HG02870 (cell line): ENCODE measurements around the gene KDM4B.
"Not testable (repeated sequence)": the region's sequence is repeated elsewhere in the genome, so short reads cannot be mapped to it uniquely, and the experiment has no call there.

Source experiments
- ATAC-seq: cut with Tn5 transposase; IDR thresholded peaks from one replicate; pipeline ENCODE4 v1.9.1; 2021; ENCODE audit warnings: mild to moderate bottlenecking, moderate library complexity; ENCODE audit not compliant: unreplicated experiment

KDM4B gene

DNA sequence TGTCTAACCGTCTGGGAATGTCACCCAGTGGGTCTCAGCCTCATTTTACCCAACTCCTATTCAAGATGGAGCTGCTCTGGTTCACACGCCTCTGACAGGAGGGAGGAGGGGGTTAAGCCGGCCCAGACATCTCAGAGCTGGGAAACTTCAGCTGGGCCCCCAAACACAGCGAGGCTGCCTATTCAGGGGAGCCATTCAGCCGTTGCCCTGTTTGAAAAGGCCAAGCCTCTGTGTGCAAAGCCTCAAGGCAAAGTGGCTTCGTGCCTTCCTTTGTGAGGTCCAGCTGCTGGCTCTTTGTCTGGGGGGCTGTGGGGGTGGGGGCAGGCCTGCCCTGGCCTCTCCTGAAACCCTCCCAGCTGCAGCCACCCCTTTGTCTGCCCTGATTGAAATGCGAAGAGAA lies 224.3 kb downstream of the KDM4B start:
- ATAC-seq = no peak

DNA sequence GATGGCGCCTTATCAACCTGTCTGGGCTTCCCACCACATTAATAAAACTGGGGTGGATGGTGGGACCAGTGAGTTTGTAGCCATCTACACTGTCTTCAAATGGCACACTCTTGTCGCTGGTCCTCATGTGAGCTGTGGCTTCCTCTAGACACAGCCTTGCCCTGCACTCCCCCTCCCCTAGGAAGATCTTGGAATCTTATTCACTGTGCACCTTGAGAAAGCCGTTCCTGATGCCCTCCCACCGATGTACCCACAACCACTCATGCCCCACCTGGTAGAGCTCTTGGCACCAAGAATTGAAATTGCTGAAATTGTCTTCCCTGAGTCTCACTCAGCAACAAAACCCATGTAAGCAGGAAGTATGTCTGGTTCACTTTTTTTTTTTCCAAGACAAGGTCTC lies 225.7 kb downstream of the KDM4B start:
- no peak for ATAC-seq

DNA sequence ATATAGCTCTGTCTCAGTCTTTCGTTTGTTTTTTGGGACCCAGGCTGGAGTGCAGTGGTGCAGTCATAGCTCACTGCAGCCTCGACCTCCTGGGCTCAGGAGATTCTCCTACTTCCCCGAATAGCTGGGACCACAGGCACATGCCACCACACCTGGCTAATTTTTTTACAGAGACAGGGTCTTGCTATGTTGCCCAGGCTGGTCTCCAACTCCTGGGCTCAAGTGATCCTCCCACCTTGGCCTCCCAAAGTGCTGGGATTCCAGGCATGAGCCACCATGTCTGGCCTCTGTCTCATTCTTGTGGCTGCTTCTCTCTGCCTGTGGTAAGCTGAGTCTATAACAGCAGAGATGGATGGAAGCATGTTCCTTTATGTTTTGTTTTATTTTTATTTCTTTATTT lies 226.7 kb downstream of the KDM4B start:
- ATAC-seq = not testable (repeated sequence)

DNA sequence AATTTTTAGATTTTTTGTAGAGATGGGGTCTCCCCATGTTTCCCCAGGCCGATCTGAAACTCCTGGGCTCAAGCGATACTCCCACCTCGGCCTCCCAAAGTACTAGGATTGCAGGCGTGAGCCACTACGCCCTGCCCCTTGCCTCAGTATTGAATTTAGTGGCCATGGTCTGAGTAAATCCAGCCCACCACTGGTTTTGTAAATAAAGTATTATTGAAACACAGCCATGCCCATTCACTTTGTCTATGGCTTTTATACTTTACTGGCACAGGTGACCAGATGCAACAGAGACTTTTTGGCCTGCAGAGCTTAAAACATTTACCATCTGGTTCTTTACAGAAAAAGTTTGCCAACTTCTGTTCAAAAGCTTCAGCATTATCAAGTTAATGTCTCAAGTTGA lies 227.9 kb downstream of the KDM4B start:
- ATAC-seq = no peak

DNA sequence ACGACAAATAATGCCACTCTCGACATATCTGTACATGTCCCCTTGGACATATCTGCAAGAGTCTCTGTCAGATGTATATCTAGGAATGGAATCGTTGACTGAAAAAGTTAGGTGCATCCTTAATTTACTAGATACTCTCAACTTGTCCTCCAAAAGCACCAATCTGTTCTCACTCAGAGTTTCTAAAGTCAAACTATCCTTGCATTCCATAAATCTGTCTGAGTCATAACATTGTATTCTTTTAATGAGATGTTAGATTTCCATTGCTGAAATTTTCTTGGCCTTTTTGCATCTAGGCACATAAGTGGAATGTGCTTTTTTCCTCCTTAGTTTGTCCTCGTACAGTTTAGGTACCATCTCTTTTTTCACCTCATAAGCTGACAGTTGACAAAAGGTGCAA lies 231.9 kb downstream of the KDM4B start:
- ATAC-seq = no peak

DNA sequence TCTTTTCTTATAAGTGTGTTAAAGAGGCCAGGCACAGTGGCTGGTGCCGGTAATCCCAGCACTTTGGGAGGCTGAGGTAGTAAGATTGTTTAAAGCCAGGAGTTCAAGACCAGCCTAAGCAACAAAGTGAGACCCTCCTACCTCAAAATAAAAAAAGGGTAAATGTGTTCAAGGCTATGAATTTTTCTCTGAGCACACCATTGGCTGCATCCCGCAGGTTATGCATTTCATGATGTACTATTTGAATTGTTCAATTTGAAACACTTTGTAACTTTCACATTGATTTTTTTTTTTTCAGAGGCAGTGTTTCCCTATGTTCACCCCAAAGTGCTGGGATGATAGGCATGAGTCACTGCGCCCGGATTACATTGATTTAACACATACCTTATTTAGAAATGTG lies 233.6 kb downstream of the KDM4B start:
- ATAC-seq = no peak
